ENCODE data around the gene KIF1A. TPM values are rescaled to one million over a fixed set of nuclear protein-coding genes. Genes with fewer than 3 reads are reported as not detected.
"Not testable (repeated sequence)": the region's sequence is repeated elsewhere in the genome, so short reads cannot be mapped to it uniquely, and the experiment has no call there.

KIF1A gene
- total RNA-seq, 2 experiments from 2014 or later: 9.0 to 10.2 TPM

GRCh38 chr2:240781471-240782220 lies 38.4 kb downstream of the KIF1A start:
- no peak for TF ChIP-seq CTCF (IDR thresholded peaks at IDR 0.05)
- H3K4me3 Mint-ChIP-seq: no peak overlapping the region
- no peak for DNase-seq
- no peak for ATAC-seq
- ChIA-PET POLR2A (no interaction called here), CTCF (no interaction called here)
- no peaks in the 10 kb centered on the region for H3K27me3 Mint-ChIP-seq
- intact Hi-C loops (cut with micrococcal nuclease): no loop called here
- no peaks in the 10 kb centered on the region for H3K4me1 Mint-ChIP-seq (ENCODE audit: low read depth)
- H3K36me3 Mint-ChIP-seq (ENCODE audit: low read depth): no peaks in the 10 kb centered on the region
- H3K27ac Mint-ChIP-seq: no peak overlapping the region
- no peaks in the 10 kb centered on the region for H3K9me3 Mint-ChIP-seq

DNA sequence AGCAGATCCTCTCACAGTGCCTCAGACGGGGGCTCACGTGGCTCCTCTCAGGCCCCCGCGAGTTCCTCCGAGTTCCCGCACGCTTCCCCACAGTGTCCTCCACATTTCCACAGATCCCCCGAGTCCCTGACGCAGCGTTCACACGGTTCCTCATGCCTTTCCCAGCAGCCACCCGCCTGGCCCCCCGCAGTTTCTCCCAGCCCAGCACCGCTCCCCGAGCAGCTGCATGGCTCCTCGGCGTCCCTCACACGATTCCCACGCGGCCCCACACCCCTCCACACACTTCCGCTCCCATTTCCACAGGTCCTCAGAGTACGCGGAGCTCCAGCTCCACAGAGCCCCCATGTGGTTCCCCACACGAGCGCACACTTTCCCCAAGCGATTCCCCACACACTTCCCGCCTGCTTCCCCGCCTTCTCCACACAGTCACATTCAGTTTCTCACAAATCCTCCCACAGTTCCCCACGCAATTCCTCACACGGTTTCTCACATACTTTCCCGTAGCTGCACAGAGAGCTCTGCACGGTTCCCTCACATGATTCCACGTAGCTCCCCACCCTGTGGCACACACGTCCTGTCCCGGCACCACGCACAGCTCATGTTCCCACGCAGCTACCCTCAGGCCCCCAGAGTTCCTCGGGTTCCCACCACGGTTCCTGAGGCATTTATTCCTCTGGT lies 39.9 kb downstream of the KIF1A start:
- H3K9me3 Mint-ChIP-seq: no peaks in the 10 kb centered on the region
- no peaks in the 10 kb centered on the region for H3K36me3 Mint-ChIP-seq (ENCODE audit: low read depth)
- ChIA-PET POLR2A (interaction anchor here (0.7 kb wide), 1 partner anchor 10 kb away, joined by 3 read pairs; no protein-coding TSS in a partner anchor), CTCF (interaction anchor here (1.2 kb wide), 1 partner anchor 9 kb away, joined by 3 read pairs; no protein-coding TSS in a partner anchor)
- DNase-seq: no peak
- no peaks in the 10 kb centered on the region for H3K4me1 Mint-ChIP-seq (ENCODE audit: low read depth)
- ATAC-seq: no peak
- no peak overlapping the region for H3K27ac Mint-ChIP-seq
- no peak overlapping the region for H3K4me3 Mint-ChIP-seq
- intact Hi-C loops (cut with micrococcal nuclease): no loop called here
- TF ChIP-seq CTCF (IDR thresholded peaks at IDR 0.05): no peak
- no peaks in the 10 kb centered on the region for H3K27me3 Mint-ChIP-seq

DNA sequence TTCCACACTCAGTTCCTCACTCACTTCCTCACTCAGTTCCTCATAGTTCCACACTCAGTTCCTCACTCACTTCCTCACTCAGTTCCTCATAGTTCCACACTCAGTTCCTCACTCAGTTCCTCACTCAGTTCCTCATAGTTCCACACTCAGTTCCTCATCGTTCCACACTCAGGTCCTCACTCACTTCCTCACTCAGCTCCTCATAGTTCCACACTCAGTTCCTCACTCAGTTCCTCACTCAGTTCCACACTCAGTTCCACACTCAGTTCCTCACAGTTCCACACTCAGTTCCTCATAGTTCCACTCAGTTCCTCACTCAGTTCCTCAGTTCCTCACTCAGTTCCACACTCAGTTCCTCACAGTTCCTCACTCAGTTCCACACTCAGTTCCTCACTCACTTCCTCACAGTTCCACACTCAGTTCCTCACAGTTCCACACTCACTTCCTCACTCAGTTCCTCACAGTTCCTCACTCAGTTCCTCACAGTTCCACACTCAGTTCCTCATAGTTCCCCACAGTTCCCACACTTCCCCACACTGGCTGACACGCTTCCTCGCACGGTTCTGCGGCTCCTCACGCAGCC lies 40.7 kb downstream of the KIF1A start:
- H3K27ac Mint-ChIP-seq; H3K4me3 Mint-ChIP-seq; H3K36me3 Mint-ChIP-seq (ENCODE audit: low read depth); H3K9me3 Mint-ChIP-seq; H3K4me1 Mint-ChIP-seq (ENCODE audit: low read depth); POLR2A ChIA-PET; CTCF ChIA-PET; H3K27me3 Mint-ChIP-seq; ATAC-seq; DNase-seq; intact Hi-C loops (cut with micrococcal nuclease): not testable (repeated sequence)

DNA sequence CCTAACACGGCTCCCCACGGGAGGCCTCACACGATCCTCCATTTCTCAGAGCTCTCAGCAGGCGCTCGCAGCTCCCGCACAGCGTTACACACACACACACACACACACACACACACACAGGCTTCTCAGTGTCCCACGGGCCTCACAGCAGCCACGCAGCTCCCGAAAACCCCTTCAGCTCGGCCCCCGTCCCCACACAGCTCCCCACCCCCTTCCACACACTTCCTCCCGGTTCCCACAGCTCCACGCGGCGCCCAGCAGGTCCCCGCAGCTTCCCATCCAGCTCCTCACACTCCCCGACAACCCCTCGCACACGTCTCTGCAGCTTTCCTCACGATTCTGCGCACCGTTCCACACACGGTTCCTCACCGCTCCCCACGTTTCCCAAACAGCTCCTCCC lies 41.6 kb downstream of the KIF1A start:
- no peak for TF ChIP-seq CTCF (IDR thresholded peaks at IDR 0.05)
- ChIA-PET POLR2A (no interaction called here), CTCF (interaction anchor here (1.6 kb wide), 1 partner anchor 62 kb away, joined by 3 read pairs; no protein-coding TSS in a partner anchor)
- no peaks in the 10 kb centered on the region for H3K9me3 Mint-ChIP-seq
- no peaks in the 10 kb centered on the region for H3K4me1 Mint-ChIP-seq (ENCODE audit: low read depth)
- no peak overlapping the region for H3K4me3 Mint-ChIP-seq
- DNase-seq (no peak), ATAC-seq (no peak)
- no peak overlapping the region for H3K27ac Mint-ChIP-seq
- H3K27me3 Mint-ChIP-seq: no peaks in the 10 kb centered on the region
- intact Hi-C loops (cut with micrococcal nuclease): no loop called here
- no peaks in the 10 kb centered on the region for H3K36me3 Mint-ChIP-seq (ENCODE audit: low read depth)

DNA sequence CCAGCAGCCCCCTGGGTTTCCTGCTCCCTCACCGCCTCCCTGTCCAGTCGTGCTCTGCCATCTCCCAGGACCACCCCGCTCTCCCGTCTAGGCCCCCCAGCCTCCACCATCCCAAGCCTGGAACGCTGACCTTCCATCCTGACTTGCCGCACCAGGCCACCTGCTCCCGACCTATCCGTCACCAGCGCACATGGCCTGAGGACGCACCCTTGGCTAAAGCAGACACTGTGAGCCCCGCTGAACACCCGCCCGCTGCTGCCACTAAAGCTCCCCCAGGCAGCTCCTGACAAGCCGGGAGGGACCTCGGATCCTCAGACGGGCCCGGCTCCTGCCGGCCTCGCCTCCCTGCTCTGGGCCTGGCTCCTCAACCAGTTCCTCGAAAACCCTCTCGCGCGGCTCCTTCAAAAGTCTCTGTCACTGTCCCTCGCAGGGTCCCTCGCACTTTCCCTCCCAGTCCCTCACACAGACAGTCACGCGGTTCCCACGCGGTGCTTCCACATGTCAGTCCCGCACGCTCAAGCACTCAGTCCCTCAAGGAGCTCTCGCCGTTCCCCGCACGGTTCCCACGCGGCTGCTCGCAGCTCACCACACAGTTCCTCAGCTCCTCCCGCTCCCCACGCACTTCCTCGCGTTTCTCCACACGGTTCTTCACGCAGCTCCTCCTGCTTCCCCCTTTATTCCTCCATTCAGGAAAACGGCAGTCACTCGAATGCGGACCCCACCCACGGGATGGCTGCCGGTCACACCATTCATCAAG lies 42.4 kb downstream of the KIF1A start:
- no peak for TF ChIP-seq CTCF (IDR thresholded peaks at IDR 0.05)
- Mint-ChIP-seq H3K27me3 (no peaks in the 10 kb centered on the region), H3K9me3 (no peaks in the 10 kb centered on the region), H3K4me1 (ENCODE audit: low read depth) (no peaks in the 10 kb centered on the region), H3K27ac (no peak overlapping the region), H3K4me3 (no peak overlapping the region), H3K36me3 (ENCODE audit: low read depth) (no peaks in the 10 kb centered on the region)
- no peak for DNase-seq
- no peak for ATAC-seq
- intact Hi-C loops (cut with micrococcal nuclease): no loop called here
- ChIA-PET CTCF (interaction anchor here (1.6 kb wide), 1 partner anchor 63 kb away, joined by 3 read pairs; no protein-coding TSS in a partner anchor), POLR2A (interaction anchor here (0.7 kb wide), 1 partner anchor 60 kb away, joined by 3 read pairs; no protein-coding TSS in a partner anchor)
